Bronchus fibroblast of lung (primary cell): Measurements from ENCODE around the gene C6orf132. TPM values are rescaled to one million over a fixed set of nuclear protein-coding genes. Genes with fewer than 3 reads are reported as not detected.

Source experiments
- total RNA-seq: library from RNA; depleted of rRNA; stranded (reverse); fragments of >200 nt; gene quantifications from 2 replicates; pipeline ENCODE4 v1.2.3, GENCODE V29; 2015

Gene C6orf132, protein sequence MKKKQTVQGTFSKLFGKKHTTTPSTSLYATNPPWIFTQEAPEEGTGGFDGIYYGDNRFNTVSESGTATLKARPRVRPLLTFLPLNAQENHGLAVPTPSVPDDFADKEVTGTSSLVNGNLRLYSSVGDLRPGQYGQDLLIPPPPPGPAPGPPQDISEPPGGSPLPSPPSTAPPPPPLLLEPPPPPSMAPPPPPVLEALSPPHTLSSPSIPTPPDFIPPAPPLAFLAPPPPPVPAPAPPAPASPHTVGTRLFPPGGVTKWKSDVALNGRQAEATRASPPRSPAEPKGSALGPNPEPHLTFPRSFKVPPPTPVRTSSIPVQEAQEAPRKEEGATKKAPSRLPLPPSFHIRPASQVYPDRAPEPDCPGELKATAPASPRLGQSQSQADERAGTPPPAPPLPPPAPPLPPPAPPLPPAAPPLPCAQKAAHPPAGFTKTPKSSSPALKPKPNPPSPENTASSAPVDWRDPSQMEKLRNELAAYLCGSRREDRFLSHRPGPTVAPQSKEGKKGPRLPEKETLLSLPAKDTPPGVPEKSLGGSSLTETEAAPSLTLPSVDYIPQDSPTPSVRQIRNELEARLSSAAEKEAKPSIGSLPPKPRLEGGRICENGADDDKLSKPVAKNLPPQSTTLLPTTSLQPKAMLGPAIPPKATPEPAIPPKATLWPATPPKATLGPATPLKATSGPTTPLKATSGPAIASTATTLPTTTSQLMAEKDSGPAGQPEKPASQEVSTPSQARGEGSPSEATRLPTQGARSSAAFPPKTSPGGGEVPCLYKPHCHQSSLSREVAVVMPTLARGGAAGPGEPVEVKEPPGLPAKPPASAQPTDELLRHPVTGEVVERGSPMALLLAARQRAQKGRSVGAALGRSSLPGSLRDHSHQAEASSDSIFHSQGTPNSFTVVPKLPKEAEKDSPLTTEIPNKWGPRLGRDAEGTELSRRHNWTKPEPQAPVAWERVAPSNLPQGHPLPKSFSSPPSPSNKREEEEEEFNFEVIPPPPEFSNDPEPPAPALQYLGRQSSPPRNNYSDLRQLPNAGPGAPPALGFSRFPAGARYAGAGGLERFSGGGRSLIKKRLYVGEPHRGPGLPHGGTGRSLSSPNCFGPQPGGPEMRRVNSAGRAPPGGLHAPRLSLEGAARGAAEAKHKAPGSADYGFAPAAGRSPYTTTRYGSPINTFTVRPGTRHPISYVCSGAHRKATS
- 5.9 and 6.6 TPM in 2 replicates for total RNA-seq

GRCh38 chr6:42142118-42142835, at the start of gene C6orf132:
C6orf132 (minus strand) TSS chr6:42142620; CDS start chr6:42142444, 176 bp downstream.

GRCh38 chr6:42173101-42173500, 30.7 kb upstream of the C6orf132 start, which contains the start of gene GUCA1A:
GUCA1A (plus strand) TSS chr6:42173364; CDS start chr6:42173614, 250 bp downstream.

Other genes starting within 250 kb of the C6orf132 start
- 0.59 and 0.84 TPM in 2 replicates for gene USP49, start 247.2 kb downstream of the C6orf132 start, total RNA-seq
- 18.0 and 19.8 TPM in 2 replicates for gene MED20, start 221.5 kb downstream of the C6orf132 start, total RNA-seq
- gene BYSL, start 221.1 kb downstream of the C6orf132 start, total RNA-seq: 12.5 and 12.9 TPM in 2 replicates
- 104 and 105 TPM in 2 replicates for gene CCND3, start 200.8 kb downstream of the C6orf132 start, total RNA-seq
- gene TAF8, start 92.1 kb downstream of the C6orf132 start, total RNA-seq: 19.5 and 25.0 TPM in 2 replicates
- 1.6 and 1.8 TPM in 2 replicates for gene GUCA1A, start 30.7 kb upstream of the C6orf132 start, total RNA-seq
- gene GUCA1B, start 52.3 kb upstream of the C6orf132 start, total RNA-seq: not detected in 2 replicates
- 37.5 and 42.2 TPM in 2 replicates for gene MRPS10, start 75.2 kb upstream of the C6orf132 start, total RNA-seq